Measurements from ENCODE around the gene CHDH. TPM values are rescaled to one million over a fixed set of nuclear protein-coding genes. Genes with fewer than 3 reads are reported as not detected.

Gene CHDH
- total RNA-seq, 6 experiments from 2014 or later: 25.0 to 49.1 (median 39.4) TPM

DNA sequence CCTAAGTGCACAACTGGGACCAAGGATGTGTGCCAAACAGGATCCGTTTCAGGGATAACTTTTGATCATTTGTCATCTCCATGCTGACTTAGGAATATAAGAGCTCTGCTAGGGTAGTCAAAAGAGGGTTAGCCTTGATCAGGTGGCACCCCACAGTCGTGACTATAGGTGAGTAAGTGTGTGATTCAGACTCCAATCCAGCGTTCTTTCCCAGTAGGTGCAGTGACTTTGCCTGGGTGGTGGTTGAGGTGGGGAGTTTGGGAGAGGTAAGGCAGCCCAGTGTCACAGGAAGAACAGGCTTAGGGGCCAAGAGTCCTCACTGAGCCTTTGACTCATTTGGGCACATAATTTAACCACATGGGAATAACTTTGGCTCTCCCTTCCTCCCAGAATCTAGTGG lies 51.0 kb downstream of the CHDH start:
- WGBS (ENCODE audit: insufficient coverage, low coverage, low lambda C conversion rate, missing lambda C conversion rate): 53% methylated on average over 3 of the region's 3 CpGs
- intact Hi-C loops (cut with DNase I): no loop called here
- DNase-seq (no peak), ATAC-seq (no peak)
- Histone ChIP-seq H3K36me3 (no peaks in the 10 kb centered on the region), H3K4me1 (no peaks in the 10 kb centered on the region), H3K27ac (no peak overlapping the region), H3K4me3 (no peak overlapping the region), H3K9me3 (no peaks in the 10 kb centered on the region), H3K27me3 (no peaks in the 10 kb centered on the region)
- TF ChIP-seq, protein P1, sequence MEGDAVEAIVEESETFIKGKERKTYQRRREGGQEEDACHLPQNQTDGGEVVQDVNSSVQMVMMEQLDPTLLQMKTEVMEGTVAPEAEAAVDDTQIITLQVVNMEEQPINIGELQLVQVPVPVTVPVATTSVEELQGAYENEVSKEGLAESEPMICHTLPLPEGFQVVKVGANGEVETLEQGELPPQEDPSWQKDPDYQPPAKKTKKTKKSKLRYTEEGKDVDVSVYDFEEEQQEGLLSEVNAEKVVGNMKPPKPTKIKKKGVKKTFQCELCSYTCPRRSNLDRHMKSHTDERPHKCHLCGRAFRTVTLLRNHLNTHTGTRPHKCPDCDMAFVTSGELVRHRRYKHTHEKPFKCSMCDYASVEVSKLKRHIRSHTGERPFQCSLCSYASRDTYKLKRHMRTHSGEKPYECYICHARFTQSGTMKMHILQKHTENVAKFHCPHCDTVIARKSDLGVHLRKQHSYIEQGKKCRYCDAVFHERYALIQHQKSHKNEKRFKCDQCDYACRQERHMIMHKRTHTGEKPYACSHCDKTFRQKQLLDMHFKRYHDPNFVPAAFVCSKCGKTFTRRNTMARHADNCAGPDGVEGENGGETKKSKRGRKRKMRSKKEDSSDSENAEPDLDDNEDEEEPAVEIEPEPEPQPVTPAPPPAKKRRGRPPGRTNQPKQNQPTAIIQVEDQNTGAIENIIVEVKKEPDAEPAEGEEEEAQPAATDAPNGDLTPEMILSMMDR (IDR thresholded peaks at IDR 0.05): no peak
- TF ChIP-seq POLR2A (IDR thresholded peaks at IDR 0.05): no peak

DNA sequence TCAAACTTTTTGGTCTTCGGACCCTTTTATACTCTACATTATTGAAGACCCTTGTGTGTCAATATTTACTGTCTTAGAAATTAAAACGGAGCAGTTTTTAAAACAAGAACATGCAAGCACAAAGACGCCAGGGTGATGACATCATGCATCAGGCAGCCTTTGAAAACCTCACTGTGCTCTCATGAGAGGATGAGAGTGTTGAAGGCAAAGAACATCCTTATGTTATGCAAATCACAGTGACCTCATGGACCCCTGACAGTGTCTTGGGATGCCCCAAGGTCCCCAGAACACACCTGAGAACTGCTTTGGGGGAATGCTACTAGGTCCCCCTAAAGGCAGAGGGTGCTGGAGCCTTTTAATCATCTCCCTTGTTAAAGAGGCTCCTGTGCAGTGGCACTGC lies 51.6 kb downstream of the CHDH start:
- Histone ChIP-seq H3K4me3 (no peak overlapping the region), H3K27ac (no peak overlapping the region), H3K9me3 (no peaks in the 10 kb centered on the region), H3K36me3 (no peaks in the 10 kb centered on the region), H3K27me3 (no peaks in the 10 kb centered on the region), H3K4me1 (no peaks in the 10 kb centered on the region)
- ATAC-seq (no peak), DNase-seq (no peak)
- WGBS (ENCODE audit: insufficient coverage, low coverage, low lambda C conversion rate, missing lambda C conversion rate): 72% methylated on average over 2 of the region's 3 CpGs
- intact Hi-C loops (cut with DNase I): no loop called here
- no peak for TF ChIP-seq POLR2A (IDR thresholded peaks at IDR 0.05)
- TF ChIP-seq, protein P1 (IDR thresholded peaks at IDR 0.05): no peak

DNA sequence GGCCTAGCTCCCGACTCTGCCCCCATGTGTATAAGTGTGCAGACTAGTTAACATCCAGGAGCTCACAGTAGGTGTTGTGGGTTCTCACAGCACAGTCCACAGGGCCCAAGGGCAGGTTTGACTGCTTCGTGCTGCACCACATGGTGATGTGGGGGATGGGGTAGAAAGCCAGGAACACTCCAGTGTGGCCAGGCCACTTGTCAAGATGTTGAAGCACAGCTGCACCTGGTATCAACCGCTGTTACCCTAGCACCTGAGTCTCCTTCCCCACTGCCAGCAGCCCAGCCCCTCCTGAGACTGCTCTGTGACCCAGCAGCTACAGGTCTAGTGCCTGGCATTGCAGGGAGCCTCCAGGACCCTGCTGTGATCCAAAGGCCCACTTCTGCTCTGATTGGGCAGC lies 53.4 kb downstream of the CHDH start:
- no CpG with 5 or more reads among the region's 3 CpGs for WGBS (ENCODE audit: insufficient coverage, low coverage, low lambda C conversion rate, missing lambda C conversion rate)
- no peaks in the 10 kb centered on the region for H3K4me1 ChIP-seq
- H3K4me3 ChIP-seq: no peak overlapping the region
- H3K27me3 ChIP-seq: no peaks in the 10 kb centered on the region
- TF ChIP-seq POLR2A (IDR thresholded peaks at IDR 0.05): no peak
- TF ChIP-seq, protein P1 (IDR thresholded peaks at IDR 0.05): no peak
- DNase-seq (no peak), ATAC-seq (peak in 1 of 4 donors; percentile 27)
- H3K9me3 ChIP-seq: no peaks in the 10 kb centered on the region
- H3K36me3 ChIP-seq: no peaks in the 10 kb centered on the region
- no peak overlapping the region for H3K27ac ChIP-seq
- intact Hi-C loops (cut with DNase I): no loop called here

DNA sequence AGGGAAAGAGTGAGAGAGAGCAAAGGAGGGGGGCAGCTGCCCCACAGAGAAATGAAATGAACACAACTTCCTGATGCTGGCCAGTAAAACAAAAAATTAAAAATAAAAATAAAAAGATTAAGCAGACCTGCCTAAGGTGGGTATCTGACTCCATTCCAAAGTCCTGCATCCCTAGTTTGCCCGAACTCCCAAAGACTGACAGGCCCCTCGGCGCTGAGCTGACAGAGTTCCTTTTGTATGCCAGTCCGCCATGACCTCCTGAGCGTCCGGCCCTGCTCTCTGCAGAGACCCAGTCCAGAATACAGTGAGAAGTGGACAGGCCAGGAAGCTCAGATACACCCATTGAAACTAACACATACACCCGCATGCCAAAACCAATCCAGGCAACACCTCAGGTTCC lies 54.9 kb downstream of the CHDH start:
- DNase-seq (no peak), ATAC-seq (no peak)
- H3K4me1 ChIP-seq: no peaks in the 10 kb centered on the region
- H3K4me3 ChIP-seq: no peak overlapping the region
- H3K36me3 ChIP-seq: no peaks in the 10 kb centered on the region
- H3K9me3 ChIP-seq: no peaks in the 10 kb centered on the region
- no peak overlapping the region for H3K27ac ChIP-seq
- no peak for TF ChIP-seq POLR2A (IDR thresholded peaks at IDR 0.05)
- WGBS (ENCODE audit: insufficient coverage, low coverage, low lambda C conversion rate, missing lambda C conversion rate): 65% methylated on average over 4 of the region's 7 CpGs
- intact Hi-C loops (cut with DNase I): no loop called here
- H3K27me3 ChIP-seq: no peaks in the 10 kb centered on the region

DNA sequence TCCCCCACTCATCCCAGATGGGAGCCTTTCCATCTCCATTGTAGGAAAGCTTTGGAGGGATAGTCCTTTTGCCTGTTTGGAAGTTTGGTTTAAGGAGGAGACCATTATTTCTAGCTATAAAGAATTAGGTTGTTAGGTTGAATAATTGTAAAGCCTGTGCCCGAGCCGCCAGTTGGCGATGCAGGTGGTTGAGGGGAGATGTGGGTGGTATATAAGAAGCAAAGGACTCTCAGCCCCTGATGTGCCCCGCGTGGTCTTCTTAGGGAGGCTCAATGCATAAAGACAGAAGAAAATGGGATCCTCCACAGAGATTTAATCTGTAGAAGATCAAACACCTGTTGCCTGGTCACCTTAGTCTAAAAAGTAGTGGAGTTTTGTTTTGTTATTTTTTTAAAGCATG lies 55.7 kb downstream of the CHDH start:
- H3K4me3 ChIP-seq: no peak overlapping the region
- intact Hi-C loops (cut with DNase I): no loop called here
- no peak for TF ChIP-seq POLR2A (IDR thresholded peaks at IDR 0.05)
- TF ChIP-seq, protein P1 (IDR thresholded peaks at IDR 0.05): no peak
- 95% methylated on average over 5 of the region's 5 CpGs for WGBS (ENCODE audit: insufficient coverage, low coverage, low lambda C conversion rate, missing lambda C conversion rate)
- no peaks in the 10 kb centered on the region for H3K9me3 ChIP-seq
- DNase-seq: no peak
- no peak for ATAC-seq
- H3K27ac ChIP-seq: no peak overlapping the region
- no peaks in the 10 kb centered on the region for H3K36me3 ChIP-seq
- H3K4me1 ChIP-seq: no peaks in the 10 kb centered on the region
- H3K27me3 ChIP-seq: no peaks in the 10 kb centered on the region

Measured in right lobe of liver (tissue), 6 donors.